ENCODE data around the gene GPATCH11.

The GPATCH11 gene

DNA sequence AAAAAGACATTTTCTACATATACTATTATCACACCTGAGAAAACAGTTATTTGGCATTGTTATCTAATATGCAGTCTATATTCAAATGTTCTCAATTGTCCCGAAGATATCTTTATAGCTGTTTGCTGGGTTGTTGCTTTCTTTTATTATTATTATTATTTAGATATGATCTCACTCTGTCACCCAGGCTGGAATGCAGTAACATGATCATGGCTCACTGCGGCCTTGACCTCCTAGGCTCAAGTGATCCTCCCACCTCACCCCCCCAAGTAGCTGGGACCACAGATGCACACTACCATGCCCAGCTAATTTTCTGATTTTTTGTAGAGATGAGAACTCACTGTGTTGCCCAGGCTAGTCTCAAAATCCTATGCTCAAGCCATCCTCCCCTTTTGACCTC lies 19.9 kb downstream of the GPATCH11 start:
- TF ChIP-seq ZNF565 (CRISPR knock-in tag; conservative IDR thresholded peaks at IDR 0.05; ENCODE audit: low read depth) (no peak), ZNF8 (CRISPR knock-in tag; IDR thresholded peaks at IDR 0.05) (no peak)
- TF ChIP-seq, protein P1, sequence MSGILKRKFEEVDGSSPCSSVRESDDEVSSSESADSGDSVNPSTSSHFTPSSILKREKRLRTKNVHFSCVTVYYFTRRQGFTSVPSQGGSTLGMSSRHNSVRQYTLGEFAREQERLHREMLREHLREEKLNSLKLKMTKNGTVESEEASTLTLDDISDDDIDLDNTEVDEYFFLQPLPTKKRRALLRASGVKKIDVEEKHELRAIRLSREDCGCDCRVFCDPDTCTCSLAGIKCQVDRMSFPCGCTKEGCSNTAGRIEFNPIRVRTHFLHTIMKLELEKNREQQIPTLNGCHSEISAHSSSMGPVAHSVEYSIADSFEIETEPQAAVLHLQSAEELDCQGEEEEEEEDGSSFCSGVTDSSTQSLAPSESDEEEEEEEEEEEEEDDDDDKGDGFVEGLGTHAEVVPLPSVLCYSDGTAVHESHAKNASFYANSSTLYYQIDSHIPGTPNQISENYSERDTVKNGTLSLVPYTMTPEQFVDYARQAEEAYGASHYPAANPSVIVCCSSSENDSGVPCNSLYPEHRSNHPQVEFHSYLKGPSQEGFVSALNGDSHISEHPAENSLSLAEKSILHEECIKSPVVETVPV (CRISPR knock-in tag; IDR thresholded peaks at IDR 0.05): no peak
- TF ChIP-seq, protein P2, sequence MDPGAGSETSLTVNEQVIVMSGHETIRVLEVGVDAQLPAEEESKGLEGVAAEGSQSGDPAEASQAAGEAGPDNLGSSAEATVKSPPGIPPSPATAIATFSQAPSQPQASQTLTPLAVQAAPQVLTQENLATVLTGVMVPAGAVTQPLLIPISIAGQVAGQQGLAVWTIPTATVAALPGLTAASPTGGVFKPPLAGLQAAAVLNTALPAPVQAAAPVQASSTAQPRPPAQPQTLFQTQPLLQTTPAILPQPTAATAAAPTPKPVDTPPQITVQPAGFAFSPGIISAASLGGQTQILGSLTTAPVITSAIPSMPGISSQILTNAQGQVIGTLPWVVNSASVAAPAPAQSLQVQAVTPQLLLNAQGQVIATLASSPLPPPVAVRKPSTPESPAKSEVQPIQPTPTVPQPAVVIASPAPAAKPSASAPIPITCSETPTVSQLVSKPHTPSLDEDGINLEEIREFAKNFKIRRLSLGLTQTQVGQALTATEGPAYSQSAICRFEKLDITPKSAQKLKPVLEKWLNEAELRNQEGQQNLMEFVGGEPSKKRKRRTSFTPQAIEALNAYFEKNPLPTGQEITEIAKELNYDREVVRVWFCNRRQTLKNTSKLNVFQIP (CRISPR knock-in tag; IDR thresholded peaks at IDR 0.05; ENCODE audit: borderline replicate concordance, low read depth): no peak
- no peak for ATAC-seq

DNA sequence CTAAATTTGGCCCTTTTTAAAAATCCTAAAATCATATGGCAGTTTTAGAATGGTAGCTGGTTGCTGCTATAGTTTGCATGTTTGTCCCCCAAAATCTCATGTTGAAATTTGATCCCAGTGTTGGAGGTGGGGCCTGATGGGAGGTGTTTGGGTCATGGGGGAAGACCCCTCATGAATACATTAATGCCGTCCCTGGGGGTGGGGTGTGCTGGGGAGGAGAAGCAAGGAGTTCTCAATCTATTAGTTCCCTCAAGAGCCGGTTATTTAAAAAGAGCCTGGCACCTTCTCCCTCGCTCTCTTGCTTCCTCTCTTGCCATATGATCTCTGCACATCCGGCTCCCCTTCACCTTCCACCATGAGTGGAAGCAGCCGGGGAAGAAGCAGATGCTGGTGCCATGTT lies 20.8 kb downstream of the GPATCH11 start:
- TF ChIP-seq, protein P1 (CRISPR knock-in tag; IDR thresholded peaks at IDR 0.05): no peak
- TF ChIP-seq PPARA (CRISPR knock-in tag; IDR thresholded peaks at IDR 0.05; ENCODE audit: borderline replicate concordance) (no peak), ZFP3 (CRISPR knock-in tag; IDR thresholded peaks at IDR 0.05) (no peak), ZC3H10 (CRISPR knock-in tag; IDR thresholded peaks at IDR 0.05) (no peak), TOX (CRISPR knock-in tag; IDR thresholded peaks at IDR 0.05; ENCODE audit: borderline replicate concordance) (no peak), SNAI2 (CRISPR knock-in tag; IDR thresholded peaks at IDR 0.05) (no peak), ESRRG (CRISPR knock-in tag; IDR thresholded peaks at IDR 0.05) (no peak), ZNF8 (CRISPR knock-in tag; IDR thresholded peaks at IDR 0.05) (no peak), ISL1 (CRISPR knock-in tag; IDR thresholded peaks at IDR 0.05) (no peak), ZNF565 (CRISPR knock-in tag; conservative IDR thresholded peaks at IDR 0.05; ENCODE audit: low read depth) (no peak), TCF4 (CRISPR knock-in tag; IDR thresholded peaks at IDR 0.05; ENCODE audit: borderline replicate concordance) (no peak), GLIS3 (CRISPR knock-in tag; IDR thresholded peaks at IDR 0.05) (no peak), CSDC2 (CRISPR knock-in tag; IDR thresholded peaks at IDR 0.05) (no peak), RARB (CRISPR knock-in tag; IDR thresholded peaks at IDR 0.05) (no peak), ZNF70 (CRISPR knock-in tag; IDR thresholded peaks at IDR 0.05) (no peak), ARNTL (CRISPR knock-in tag; IDR thresholded peaks at IDR 0.05; ENCODE audit: borderline replicate concordance, low read depth) (no peak), BACH2 (CRISPR knock-in tag; IDR thresholded peaks at IDR 0.05; ENCODE audit: borderline replicate concordance) (no peak)
- TF ChIP-seq, protein P3, sequence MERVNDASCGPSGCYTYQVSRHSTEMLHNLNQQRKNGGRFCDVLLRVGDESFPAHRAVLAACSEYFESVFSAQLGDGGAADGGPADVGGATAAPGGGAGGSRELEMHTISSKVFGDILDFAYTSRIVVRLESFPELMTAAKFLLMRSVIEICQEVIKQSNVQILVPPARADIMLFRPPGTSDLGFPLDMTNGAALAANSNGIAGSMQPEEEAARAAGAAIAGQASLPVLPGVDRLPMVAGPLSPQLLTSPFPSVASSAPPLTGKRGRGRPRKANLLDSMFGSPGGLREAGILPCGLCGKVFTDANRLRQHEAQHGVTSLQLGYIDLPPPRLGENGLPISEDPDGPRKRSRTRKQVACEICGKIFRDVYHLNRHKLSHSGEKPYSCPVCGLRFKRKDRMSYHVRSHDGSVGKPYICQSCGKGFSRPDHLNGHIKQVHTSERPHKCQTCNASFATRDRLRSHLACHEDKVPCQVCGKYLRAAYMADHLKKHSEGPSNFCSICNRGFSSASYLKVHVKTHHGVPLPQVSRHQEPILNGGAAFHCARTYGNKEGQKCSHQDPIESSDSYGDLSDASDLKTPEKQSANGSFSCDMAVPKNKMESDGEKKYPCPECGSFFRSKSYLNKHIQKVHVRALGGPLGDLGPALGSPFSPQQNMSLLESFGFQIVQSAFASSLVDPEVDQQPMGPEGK (CRISPR knock-in tag; IDR thresholded peaks at IDR 0.05; ENCODE audit: borderline replicate concordance): no peak
- TF ChIP-seq, protein P4, sequence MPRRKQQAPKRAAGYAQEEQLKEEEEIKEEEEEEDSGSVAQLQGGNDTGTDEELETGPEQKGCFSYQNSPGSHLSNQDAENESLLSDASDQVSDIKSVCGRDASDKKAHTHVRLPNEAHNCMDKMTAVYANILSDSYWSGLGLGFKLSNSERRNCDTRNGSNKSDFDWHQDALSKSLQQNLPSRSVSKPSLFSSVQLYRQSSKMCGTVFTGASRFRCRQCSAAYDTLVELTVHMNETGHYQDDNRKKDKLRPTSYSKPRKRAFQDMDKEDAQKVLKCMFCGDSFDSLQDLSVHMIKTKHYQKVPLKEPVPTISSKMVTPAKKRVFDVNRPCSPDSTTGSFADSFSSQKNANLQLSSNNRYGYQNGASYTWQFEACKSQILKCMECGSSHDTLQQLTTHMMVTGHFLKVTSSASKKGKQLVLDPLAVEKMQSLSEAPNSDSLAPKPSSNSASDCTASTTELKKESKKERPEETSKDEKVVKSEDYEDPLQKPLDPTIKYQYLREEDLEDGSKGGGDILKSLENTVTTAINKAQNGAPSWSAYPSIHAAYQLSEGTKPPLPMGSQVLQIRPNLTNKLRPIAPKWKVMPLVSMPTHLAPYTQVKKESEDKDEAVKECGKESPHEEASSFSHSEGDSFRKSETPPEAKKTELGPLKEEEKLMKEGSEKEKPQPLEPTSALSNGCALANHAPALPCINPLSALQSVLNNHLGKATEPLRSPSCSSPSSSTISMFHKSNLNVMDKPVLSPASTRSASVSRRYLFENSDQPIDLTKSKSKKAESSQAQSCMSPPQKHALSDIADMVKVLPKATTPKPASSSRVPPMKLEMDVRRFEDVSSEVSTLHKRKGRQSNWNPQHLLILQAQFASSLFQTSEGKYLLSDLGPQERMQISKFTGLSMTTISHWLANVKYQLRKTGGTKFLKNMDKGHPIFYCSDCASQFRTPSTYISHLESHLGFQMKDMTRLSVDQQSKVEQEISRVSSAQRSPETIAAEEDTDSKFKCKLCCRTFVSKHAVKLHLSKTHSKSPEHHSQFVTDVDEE (CRISPR knock-in tag; IDR thresholded peaks at IDR 0.05): no peak
- ATAC-seq: no peak

DNA sequence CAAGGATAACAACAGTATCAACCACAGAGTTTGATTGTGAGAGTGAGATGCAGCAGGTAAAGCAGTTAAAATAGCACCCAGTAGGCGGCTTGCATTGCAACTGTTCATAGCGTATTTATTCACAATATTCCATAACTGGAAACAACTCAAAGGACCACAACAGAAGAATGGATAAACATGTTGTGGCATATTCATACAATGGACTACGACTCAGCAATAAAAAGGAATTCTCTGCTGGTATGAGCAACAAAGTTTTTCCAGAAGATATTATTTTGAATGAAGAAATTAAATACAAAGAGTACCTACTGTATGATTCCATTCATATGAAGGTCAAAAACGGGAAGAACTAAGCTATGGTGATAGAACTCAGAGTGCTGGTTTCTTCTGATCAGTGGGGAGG lies 25.2 kb downstream of the GPATCH11 start:
- ATAC-seq: no peak
- TF ChIP-seq ZNF565 (CRISPR knock-in tag; conservative IDR thresholded peaks at IDR 0.05; ENCODE audit: low read depth): no peak
- TF ChIP-seq, protein P5, sequence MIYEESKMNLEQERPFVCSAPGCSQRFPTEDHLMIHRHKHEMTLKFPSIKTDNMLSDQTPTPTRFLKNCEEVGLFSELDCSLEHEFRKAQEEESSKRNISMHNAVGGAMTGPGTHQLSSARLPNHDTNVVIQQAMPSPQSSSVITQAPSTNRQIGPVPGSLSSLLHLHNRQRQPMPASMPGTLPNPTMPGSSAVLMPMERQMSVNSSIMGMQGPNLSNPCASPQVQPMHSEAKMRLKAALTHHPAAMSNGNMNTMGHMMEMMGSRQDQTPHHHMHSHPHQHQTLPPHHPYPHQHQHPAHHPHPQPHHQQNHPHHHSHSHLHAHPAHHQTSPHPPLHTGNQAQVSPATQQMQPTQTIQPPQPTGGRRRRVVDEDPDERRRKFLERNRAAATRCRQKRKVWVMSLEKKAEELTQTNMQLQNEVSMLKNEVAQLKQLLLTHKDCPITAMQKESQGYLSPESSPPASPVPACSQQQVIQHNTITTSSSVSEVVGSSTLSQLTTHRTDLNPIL (CRISPR knock-in tag; IDR thresholded peaks at IDR 0.05; ENCODE audit: low read depth): no peak
- no peak for TF ChIP-seq ZNF8 (CRISPR knock-in tag; IDR thresholded peaks at IDR 0.05)
- TF ChIP-seq ESRRG (CRISPR knock-in tag; IDR thresholded peaks at IDR 0.05): no peak
- TF ChIP-seq, protein P2 (CRISPR knock-in tag; IDR thresholded peaks at IDR 0.05; ENCODE audit: borderline replicate concordance, low read depth): no peak
- no peak for TF ChIP-seq ZC3H10 (CRISPR knock-in tag; IDR thresholded peaks at IDR 0.05)
- TF ChIP-seq ZFP3 (CRISPR knock-in tag; IDR thresholded peaks at IDR 0.05): no peak
- TF ChIP-seq PPARA (CRISPR knock-in tag; IDR thresholded peaks at IDR 0.05; ENCODE audit: borderline replicate concordance): no peak
- TF ChIP-seq ISL1 (CRISPR knock-in tag; IDR thresholded peaks at IDR 0.05): no peak
- TF ChIP-seq GLIS3 (CRISPR knock-in tag; IDR thresholded peaks at IDR 0.05): no peak
- TF ChIP-seq OSR1 (CRISPR knock-in tag; IDR thresholded peaks at IDR 0.05): no peak
- TF ChIP-seq RARB (CRISPR knock-in tag; IDR thresholded peaks at IDR 0.05): no peak

Data from SK-N-SH treated with all-trans-retinoic acid at 6 μM for 48 hours (cell line).